NCI-H748 (cell line): ENCODE measurements around the gene TRIL.

Experiments used
- DNase-seq: peaks from one replicate; lab custom pipeline; 2025; ENCODE audit not compliant: unreplicated experiment; lab: John Stamatoyannopoulos, UW

Gene TRIL

GRCh38 chr7:28958235-28958979 lies at the start of gene TRIL:
TSS of gene TRIL (minus strand) at chr7:28958330. CDS start at chr7:28958046, 284 bp downstream.
- peak; percentile 66 for DNase-seq

- no peak for DNase-seq
Measured at GRCh38 chr7:29007127-29007526, 49.0 kb upstream of the TRIL start.

GRCh38 chr7:29005829-29006228 lies 47.7 kb upstream of the TRIL start:
- peak; percentile 13 for DNase-seq

GRCh38 chr7:29005406-29005805 lies 47.3 kb upstream of the TRIL start:
- DNase-seq: no peak

- DNase-seq: no peak
Measured at GRCh38 chr7:29003703-29004102, 45.6 kb upstream of the TRIL start.

GRCh38 chr7:29000717-29001076 lies 42.6 kb upstream of the TRIL start:
- no peak for DNase-seq

GRCh38 chr7:28999895-29000716 lies 42.0 kb upstream of the TRIL start:
- DNase-seq: no peak

- peak; percentile 38 for DNase-seq
Measured at GRCh38 chr7:28999427-28999826, 41.3 kb upstream of the TRIL start.

GRCh38 chr7:28998105-28998504 lies 40.0 kb upstream of the TRIL start:
- no peak for DNase-seq

- no peak for DNase-seq
Measured at GRCh38 chr7:28996836-28997235, 38.7 kb upstream of the TRIL start.

- no peak for DNase-seq
Measured at GRCh38 chr7:28993371-28993770, 35.2 kb upstream of the TRIL start.

- DNase-seq: no peak
Measured at GRCh38 chr7:28992798-28993197, 34.7 kb upstream of the TRIL start.

GRCh38 chr7:28990200-28990960 lies 32.2 kb upstream of the TRIL start:
- DNase-seq: no peak

GRCh38 chr7:28989211-28989980 lies 31.3 kb upstream of the TRIL start:
- DNase-seq: no peak

GRCh38 chr7:28988810-28989209 lies 30.7 kb upstream of the TRIL start:
- no peak for DNase-seq

GRCh38 chr7:28988091-28988490 lies 30.0 kb upstream of the TRIL start:
- no peak for DNase-seq

- no peak for DNase-seq
Measured at GRCh38 chr7:28986765-28987110, 28.6 kb upstream of the TRIL start.

- no peak for DNase-seq
Measured at GRCh38 chr7:28986028-28986764, 28.1 kb upstream of the TRIL start.

- no peak for DNase-seq
Measured at GRCh38 chr7:28984631-28985030, 26.5 kb upstream of the TRIL start.

- no peak for DNase-seq
Measured at GRCh38 chr7:28984217-28984616, 26.1 kb upstream of the TRIL start.
